Upper lobe of left lung (tissue), 4 donors: Measurements from ENCODE around the gene ZMYND8.
"Not testable (repeated sequence)": the region's sequence is repeated elsewhere in the genome, so short reads cannot be mapped to it uniquely, and the experiment has no call there.

Experiments
- EP300 ChIP-seq, 4 donors: sonication (generic); formaldehyde crosslinking; IDR thresholded peaks; one replicate each; pipeline ENCODE4 v1.5.1; 2017; ENCODE audit warnings: antibody characterized with exemption in 4 of 4, control low read depth in 2 of 4
- POLR2A ChIP-seq, 4 donors: fragments of 450-650 bp; IDR thresholded peaks; one replicate each; pipeline ENCODE4 v1.5.1; 2016 to 2017; ENCODE audit warnings: antibody characterized with exemption in 4 of 4, mild to moderate bottlenecking in 2 of 4
- TF ChIP-seq, protein P1 (sequence below), 6 experiments: fragments of 450-650 bp in 4 of 6; fragments of 200-600 bp in 2 of 6; sonication (generic) in 2 of 6; IDR thresholded peaks; one replicate each; pipeline ENCODE4 v1.5.1; 2016 to 2019; ENCODE audit warnings: antibody characterized with exemption in 6 of 6

DNA sequence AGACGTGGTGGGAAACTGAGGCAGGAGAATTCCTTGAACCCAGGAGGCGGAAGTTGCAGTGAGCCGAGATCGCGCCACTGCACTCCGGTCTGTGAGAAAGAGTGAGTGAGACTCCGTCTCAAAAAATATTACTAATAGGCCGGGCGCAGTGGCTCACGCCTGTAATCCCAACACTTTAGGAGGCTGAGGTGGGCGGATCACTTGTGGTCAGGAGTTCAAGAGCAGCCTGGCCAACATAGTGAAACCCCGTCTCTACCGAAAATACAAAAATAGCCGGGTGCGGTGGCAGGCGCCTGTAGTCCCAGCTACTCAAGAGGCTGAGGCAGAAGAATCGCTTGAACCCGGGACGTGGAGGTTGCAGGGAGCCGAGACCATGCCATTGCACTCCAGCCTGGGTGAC is 116.4 kb downstream of the ZMYND8 start:
- TF ChIP-seq, protein P1, sequence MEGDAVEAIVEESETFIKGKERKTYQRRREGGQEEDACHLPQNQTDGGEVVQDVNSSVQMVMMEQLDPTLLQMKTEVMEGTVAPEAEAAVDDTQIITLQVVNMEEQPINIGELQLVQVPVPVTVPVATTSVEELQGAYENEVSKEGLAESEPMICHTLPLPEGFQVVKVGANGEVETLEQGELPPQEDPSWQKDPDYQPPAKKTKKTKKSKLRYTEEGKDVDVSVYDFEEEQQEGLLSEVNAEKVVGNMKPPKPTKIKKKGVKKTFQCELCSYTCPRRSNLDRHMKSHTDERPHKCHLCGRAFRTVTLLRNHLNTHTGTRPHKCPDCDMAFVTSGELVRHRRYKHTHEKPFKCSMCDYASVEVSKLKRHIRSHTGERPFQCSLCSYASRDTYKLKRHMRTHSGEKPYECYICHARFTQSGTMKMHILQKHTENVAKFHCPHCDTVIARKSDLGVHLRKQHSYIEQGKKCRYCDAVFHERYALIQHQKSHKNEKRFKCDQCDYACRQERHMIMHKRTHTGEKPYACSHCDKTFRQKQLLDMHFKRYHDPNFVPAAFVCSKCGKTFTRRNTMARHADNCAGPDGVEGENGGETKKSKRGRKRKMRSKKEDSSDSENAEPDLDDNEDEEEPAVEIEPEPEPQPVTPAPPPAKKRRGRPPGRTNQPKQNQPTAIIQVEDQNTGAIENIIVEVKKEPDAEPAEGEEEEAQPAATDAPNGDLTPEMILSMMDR (IDR thresholded peaks at IDR 0.05), result not testable (repeated sequence)
- not testable (repeated sequence) for TF ChIP-seq POLR2A, EP300 (IDR thresholded peaks at IDR 0.05)
